HCT116 (cell line): Measurements from ENCODE around the gene PPP1R10. TPM values are rescaled to one million over a fixed set of nuclear protein-coding genes. Genes with fewer than 3 reads are reported as not detected.

Source experiments
- ATAC-seq: fragments of 200-7000 bp; cut with Tn5 transposase; 2 replicates; pipeline ENCODE4 v1.9.1; 2020; ENCODE audit warnings: mild to moderate bottlenecking, moderate library complexity
- BruUV-seq: library from RNA; stranded (reverse); fragments of 400-500 nt; replicated peaks from 2 replicates; lab custom pipeline; 2021; lab: Mats Ljungman, UMichigan
- CTCF ChIA-PET: fragments of 300-600 bp; sonication (Branson Sonifier 250); formaldehyde crosslinking; loops from one replicate; lab custom pipeline; 2021; ENCODE audit warnings: antibody characterized with exemption; lab: Charles Lee
- POLR2A ChIA-PET: fragments of 300-600, 350-600 bp; sonication (Branson Sonifier 250); formaldehyde crosslinking; loops from one replicate; lab custom pipeline; 2021; ENCODE audit warnings: antibody characterized with exemption; lab: Charles Lee
- RAD21 ChIA-PET, 2 experiments: fragments of 300-600 bp; sonication (Branson Sonifier 250); formaldehyde crosslinking; loops; one replicate each; lab custom pipeline; 2023; ENCODE audit warnings: low total read pairs in 2 of 2; ENCODE audit not compliant: uncharacterized antibody in 2 of 2, unreplicated experiment in 2 of 2, low non-redundant PET in 1 of 2; lab: Charles Lee
- DNase-seq: peaks from one replicate; pipeline ENCODE4 v3.0.0-alpha.2; 2010; ENCODE audit warnings: low read depth, low spot score
- H2AFZ ChIP-seq: fragments of 200-600 bp; shearing (Covaris generic), sonication (generic); 2 replicates; pipeline ENCODE4 v1.6.1; 2017; ENCODE audit warnings: low read depth, mixed run types, mixed read lengths, antibody characterized with exemption, low read length; ENCODE audit not compliant: poor library complexity, severe bottlenecking
- H3K27ac ChIP-seq: 2 replicates; pipeline ENCODE4 v1.5.1; 2012; ENCODE audit warnings: low read depth, low read length
- H3K27me3 ChIP-seq: fragments of 200-600 bp; sonication (generic); 2 replicates; pipeline ENCODE4 v1.6.1; 2016; ENCODE audit warnings: mixed run types, low read length, mixed read lengths; ENCODE audit not compliant: insufficient read depth
- H3K36me3 ChIP-seq, 2 experiments: fragments of 200-500 bp in 1 of 2; fragments of 200-600 bp in 1 of 2; sonication (Bioruptor generic) in 1 of 2; sonication (generic) in 1 of 2; 2 replicates each; pipeline versions ENCODE4 v1.5.1 to v1.6.1; 2014 to 2016; ENCODE audit warnings: low read length in 2 of 2, inconsistent platforms in 1 of 2, mixed read lengths in 1 of 2, mixed run types in 1 of 2; ENCODE audit not compliant: insufficient read depth in 2 of 2, control insufficient read depth in 1 of 2
- H3K4me1 ChIP-seq, 2 experiments: fragments of 200-600 bp in 1 of 2; sonication (generic) in 1 of 2; 2 replicates each; pipeline versions ENCODE4 v1.5.1 to v1.6.1; 2012 to 2017; ENCODE audit warnings: low read length in 2 of 2, inconsistent platforms in 1 of 2, mild to moderate bottlenecking in 1 of 2, mixed read lengths in 1 of 2, mixed run types in 1 of 2, moderate library complexity in 1 of 2; ENCODE audit not compliant: insufficient read depth in 2 of 2, control insufficient read depth in 1 of 2
- H3K4me2 ChIP-seq: fragments of 200-600 bp; sonication (generic); 2 replicates; pipeline ENCODE4 v1.6.1; 2017; ENCODE audit warnings: mixed run types, low read length, mixed read lengths
- H3K4me3 ChIP-seq, 2 experiments: fragments of 200-600 bp in 1 of 2; sonication (generic) in 1 of 2; replicated peaks in 1 of 2; 2 replicates each; pipeline ENCODE4 v1.5.1; 2011 to 2016; ENCODE audit warnings: low read length in 2 of 2, control low read depth in 1 of 2, low read depth in 1 of 2, mild to moderate bottlenecking in 1 of 2, mixed read lengths in 1 of 2, mixed run types in 1 of 2
- H3K79me2 ChIP-seq: fragments of 200-600 bp; sonication (generic); 2 replicates; pipeline ENCODE4 v1.6.1; 2017; ENCODE audit warnings: mild to moderate bottlenecking, mixed run types, low read length, moderate library complexity, mixed read lengths; ENCODE audit not compliant: insufficient read depth
- H3K9ac ChIP-seq: fragments of 200-600 bp; sonication (generic); 2 replicates; pipeline ENCODE4 v1.6.1; 2016; ENCODE audit warnings: low read length, mixed read lengths
- H3K9me2 ChIP-seq: fragments of 200-600 bp; sonication (generic), shearing (Covaris generic); 2 replicates; pipeline ENCODE4 v1.6.1; 2017; ENCODE audit warnings: mixed run types, mild to moderate bottlenecking, moderate library complexity; ENCODE audit not compliant: insufficient read depth
- H3K9me3 ChIP-seq, 2 experiments: fragments of 200-500 bp in 1 of 2; fragments of 200-600 bp in 1 of 2; sonication (Bioruptor generic) in 1 of 2; sonication (generic) in 1 of 2; 2 replicates each; pipeline ENCODE4 v1.6.1; 2014 to 2017; ENCODE audit warnings: low read length in 2 of 2, mixed read lengths in 2 of 2, inconsistent platforms in 1 of 2, low read depth in 1 of 2, mild to moderate bottlenecking in 1 of 2, mixed run types in 1 of 2, moderate library complexity in 1 of 2; ENCODE audit not compliant: control insufficient read depth in 1 of 2, insufficient read depth in 1 of 2
- H4K20me1 ChIP-seq: fragments of 200-600 bp; sonication (generic), shearing (Covaris generic); 2 replicates; pipeline ENCODE4 v1.6.1; 2017; ENCODE audit warnings: mixed run types, mild to moderate bottlenecking, moderate library complexity; ENCODE audit not compliant: insufficient read depth
- ATF3 ChIP-seq: IDR thresholded peaks from 2 replicates; pipeline ENCODE4 v1.6.1; 2012
- EGR1 ChIP-seq: IDR thresholded peaks from 2 replicates; pipeline ENCODE4 v1.6.1; 2012; ENCODE audit warnings: low read depth
- ELF1 ChIP-seq: IDR thresholded peaks from 2 replicates; pipeline ENCODE4 v1.6.1; 2012; ENCODE audit warnings: low read depth, borderline replicate concordance
- EZH2 ChIP-seq: fragments of 200-600 bp; sonication (generic); IDR thresholded peaks from 2 replicates; pipeline ENCODE4 v1.6.1; 2017; ENCODE audit warnings: antibody characterized with exemption, mixed run types
- EZH2phosphoT487 ChIP-seq: fragments of 200-600 bp; IDR thresholded peaks from 2 replicates; pipeline ENCODE4 v1.6.1; 2018; ENCODE audit warnings: antibody characterized with exemption, borderline replicate concordance
- FOSL1 ChIP-seq: IDR thresholded peaks from 2 replicates; pipeline ENCODE4 v1.6.1; 2012; ENCODE audit warnings: low read depth
- JUND ChIP-seq: IDR thresholded peaks from 2 replicates; pipeline ENCODE4 v1.6.1; 2012
- POLR2A ChIP-seq: IDR thresholded peaks from 2 replicates; pipeline ENCODE4 v1.7.0; 2011; ENCODE audit warnings: borderline replicate concordance; ENCODE audit not compliant: insufficient read depth, insufficient read length; ENCODE audit errors: extremely low read depth
- SIN3A ChIP-seq: IDR thresholded peaks from 2 replicates; pipeline ENCODE4 v1.6.1; 2012; ENCODE audit warnings: low read depth
- SP1 ChIP-seq: IDR thresholded peaks from 2 replicates; pipeline ENCODE4 v1.6.1; 2012; ENCODE audit warnings: low read depth
- SRF ChIP-seq: IDR thresholded peaks from 2 replicates; pipeline ENCODE4 v1.6.1; 2012; ENCODE audit warnings: low read depth
- TCF7L2 ChIP-seq: IDR thresholded peaks from 2 replicates; pipeline ENCODE4 v1.7.0; 2011; ENCODE audit warnings: borderline replicate concordance, inconsistent platforms; ENCODE audit not compliant: insufficient read depth, insufficient read length; ENCODE audit errors: extremely low read depth
- ZFX ChIP-seq: fragments of 450-650 bp; IDR thresholded peaks from 2 replicates; pipeline ENCODE4 v1.6.1; 2017
- intact Hi-C: fragments of 100-400 bp; cut with micrococcal nuclease; formaldehyde crosslinking; loops from 2 replicates; pipeline ENCODE4 v1.10.0; 2022
- total RNA-seq: library from RNA; stranded (reverse); gene quantifications from one replicate; pipeline ENCODE4 v1.2.1, GENCODE V29; 2021; ENCODE audit not compliant: unreplicated experiment
- TF ChIP-seq, protein P1 (sequence below): IDR thresholded peaks from 2 replicates; pipeline ENCODE4 v1.6.1; 2011; ENCODE audit warnings: mild to moderate bottlenecking, low read length, moderate library complexity; ENCODE audit not compliant: insufficient replicate concordance; ENCODE audit errors: extremely low read depth
- TF ChIP-seq, protein P2 (sequence below): IDR thresholded peaks from 2 replicates; pipeline ENCODE4 v1.6.1; 2012; ENCODE audit warnings: low read depth

Gene PPP1R10
- total RNA-seq, 1 experiment from 2014 or later: 104 TPM

DNA sequence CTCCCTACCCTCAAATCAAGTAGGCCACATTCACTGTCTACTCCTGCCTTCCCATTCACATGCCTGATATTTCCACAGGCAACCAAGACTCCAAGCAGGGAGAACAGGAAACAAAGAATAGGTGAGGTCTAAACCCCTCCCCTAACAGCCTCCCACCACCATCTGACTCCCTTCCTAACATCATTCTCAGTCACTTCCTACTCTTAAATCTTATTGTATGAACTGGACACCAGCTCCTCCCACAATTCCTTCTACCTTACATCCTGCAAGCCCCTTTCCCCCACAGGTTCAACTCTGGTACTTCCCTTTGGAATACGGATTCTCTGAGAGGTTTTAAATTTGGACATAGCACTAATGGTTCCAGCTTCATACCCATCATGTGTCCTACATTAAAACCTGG is 28.9 kb upstream of the PPP1R10 start (continued):
- TF ChIP-seq, protein P1, sequence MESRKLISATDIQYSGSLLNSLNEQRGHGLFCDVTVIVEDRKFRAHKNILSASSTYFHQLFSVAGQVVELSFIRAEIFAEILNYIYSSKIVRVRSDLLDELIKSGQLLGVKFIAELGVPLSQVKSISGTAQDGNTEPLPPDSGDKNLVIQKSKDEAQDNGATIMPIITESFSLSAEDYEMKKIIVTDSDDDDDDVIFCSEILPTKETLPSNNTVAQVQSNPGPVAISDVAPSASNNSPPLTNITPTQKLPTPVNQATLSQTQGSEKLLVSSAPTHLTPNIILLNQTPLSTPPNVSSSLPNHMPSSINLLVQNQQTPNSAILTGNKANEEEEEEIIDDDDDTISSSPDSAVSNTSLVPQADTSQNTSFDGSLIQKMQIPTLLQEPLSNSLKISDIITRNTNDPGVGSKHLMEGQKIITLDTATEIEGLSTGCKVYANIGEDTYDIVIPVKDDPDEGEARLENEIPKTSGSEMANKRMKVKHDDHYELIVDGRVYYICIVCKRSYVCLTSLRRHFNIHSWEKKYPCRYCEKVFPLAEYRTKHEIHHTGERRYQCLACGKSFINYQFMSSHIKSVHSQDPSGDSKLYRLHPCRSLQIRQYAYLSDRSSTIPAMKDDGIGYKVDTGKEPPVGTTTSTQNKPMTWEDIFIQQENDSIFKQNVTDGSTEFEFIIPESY: no peak
- TF ChIP-seq SP1 (no peak), SIN3A (no peak)

GRCh38 chr6:30644769-30645168 is 27.7 kb upstream of the PPP1R10 start:
- RAD21 ChIA-PET: no interaction called here
- Histone ChIP-seq H3K9me3 (no peaks in the 10 kb centered on the region), H2AFZ (no peak overlapping the region), H3K4me2 (no peak overlapping the region), H3K36me3 (peaks cover 13 to 16% of the 10 kb centered on the region in 2 experiments; a peak in 3 of 4 replicates), H3K4me3 (no peak overlapping the region), H4K20me1 (no peaks in the 10 kb centered on the region), H3K79me2 (peaks cover 22% of the 10 kb centered on the region), H3K9ac (no peak overlapping the region), H3K4me1 (peaks cover 6 to 15% of the 10 kb centered on the region in 2 experiments), H3K9me2 (no peaks in the 10 kb centered on the region), H3K27ac (no peak overlapping the region), H3K27me3 (no peaks in the 10 kb centered on the region)
- CTCF ChIA-PET: no interaction called here
- ATAC-seq: no peak
- DNase-seq: no peak
- no peak for TF ChIP-seq TCF7L2
- no peak for TF ChIP-seq POLR2A
- TF ChIP-seq EZH2phosphoT487: no peak
- no peak for TF ChIP-seq ATF3
- no peak for TF ChIP-seq EGR1
- TF ChIP-seq SIN3A: no peak
- no peak for TF ChIP-seq EZH2
- TF ChIP-seq ZFX: no peak
- TF ChIP-seq, protein P2, sequence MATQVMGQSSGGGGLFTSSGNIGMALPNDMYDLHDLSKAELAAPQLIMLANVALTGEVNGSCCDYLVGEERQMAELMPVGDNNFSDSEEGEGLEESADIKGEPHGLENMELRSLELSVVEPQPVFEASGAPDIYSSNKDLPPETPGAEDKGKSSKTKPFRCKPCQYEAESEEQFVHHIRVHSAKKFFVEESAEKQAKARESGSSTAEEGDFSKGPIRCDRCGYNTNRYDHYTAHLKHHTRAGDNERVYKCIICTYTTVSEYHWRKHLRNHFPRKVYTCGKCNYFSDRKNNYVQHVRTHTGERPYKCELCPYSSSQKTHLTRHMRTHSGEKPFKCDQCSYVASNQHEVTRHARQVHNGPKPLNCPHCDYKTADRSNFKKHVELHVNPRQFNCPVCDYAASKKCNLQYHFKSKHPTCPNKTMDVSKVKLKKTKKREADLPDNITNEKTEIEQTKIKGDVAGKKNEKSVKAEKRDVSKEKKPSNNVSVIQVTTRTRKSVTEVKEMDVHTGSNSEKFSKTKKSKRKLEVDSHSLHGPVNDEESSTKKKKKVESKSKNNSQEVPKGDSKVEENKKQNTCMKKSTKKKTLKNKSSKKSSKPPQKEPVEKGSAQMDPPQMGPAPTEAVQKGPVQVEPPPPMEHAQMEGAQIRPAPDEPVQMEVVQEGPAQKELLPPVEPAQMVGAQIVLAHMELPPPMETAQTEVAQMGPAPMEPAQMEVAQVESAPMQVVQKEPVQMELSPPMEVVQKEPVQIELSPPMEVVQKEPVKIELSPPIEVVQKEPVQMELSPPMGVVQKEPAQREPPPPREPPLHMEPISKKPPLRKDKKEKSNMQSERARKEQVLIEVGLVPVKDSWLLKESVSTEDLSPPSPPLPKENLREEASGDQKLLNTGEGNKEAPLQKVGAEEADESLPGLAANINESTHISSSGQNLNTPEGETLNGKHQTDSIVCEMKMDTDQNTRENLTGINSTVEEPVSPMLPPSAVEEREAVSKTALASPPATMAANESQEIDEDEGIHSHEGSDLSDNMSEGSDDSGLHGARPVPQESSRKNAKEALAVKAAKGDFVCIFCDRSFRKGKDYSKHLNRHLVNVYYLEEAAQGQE: no peak
- TF ChIP-seq FOSL1: no peak
- TF ChIP-seq JUND: no peak
- no peak for TF ChIP-seq ELF1
- TF ChIP-seq SRF: no peak
- BruUV-seq: no TSS peak
- intact Hi-C loops: no loop called here
- POLR2A ChIA-PET: interaction anchor here (1.4 kb wide), 1 partner anchor 27 kb away, joined by 3 read pairs; no protein-coding TSS in a partner anchor
